Kasumi-1 (cell line): ENCODE measurements around the gene SENP3.
A peak's percentile ranks its signal among the peaks of the same experiment; 100 is the strongest.
"Not testable (repeated sequence)": the region's sequence is repeated elsewhere in the genome, so short reads cannot be mapped to it uniquely, and the experiment has no call there.

Experiments
- DNase-seq, 2 experiments: peaks; one replicate each; lab custom pipeline; 2025; lab: John Stamatoyannopoulos, UW

SENP3 gene

GRCh38 chr17:7597561-7597960, 35.8 kb downstream of the SENP3 start:
- DNase-seq = not testable (repeated sequence)

- DNase-seq = no peak
Observed at GRCh38 chr17:7606280-7606679, 44.6 kb downstream of the SENP3 start.

- DNase-seq = no peak
Observed at GRCh38 chr17:7610641-7611040, 48.9 kb downstream of the SENP3 start.

- no peak for DNase-seq
Observed at GRCh38 chr17:7611635-7612293, 50.0 kb downstream of the SENP3 start.

- DNase-seq = no peak
Observed at GRCh38 chr17:7612294-7612640, 50.5 kb downstream of the SENP3 start.

- no peak for DNase-seq
Observed at GRCh38 chr17:7613769-7614424, 52.2 kb downstream of the SENP3 start.

GRCh38 chr17:7614425-7615264, 52.9 kb downstream of the SENP3 start, which contains the start of gene FXR2:
Gene FXR2, minus strand, starts transcription at chr17:7614897. Its CDS starts 365 bp downstream, at chr17:7614532.
- DNase-seq = peak; percentile 93 to 97

- no peak for DNase-seq
Observed at GRCh38 chr17:7615265-7615747, 53.6 kb downstream of the SENP3 start.

- DNase-seq = no peak
Observed at GRCh38 chr17:7618608-7619007, 56.9 kb downstream of the SENP3 start.

- no peak for DNase-seq
Observed at GRCh38 chr17:7620835-7621234, 59.1 kb downstream of the SENP3 start.
